C4-2B (cell line): ENCODE data around the gene KCNQ5.

Experiments used
- CTCF ChIP-seq: fragments of 450-650 bp; conservative IDR thresholded peaks from 2 replicates; pipeline ENCODE4 v1.5.1; 2017; ENCODE audit warnings: mild to moderate bottlenecking
- ZFX ChIP-seq: fragments of 450-650 bp; IDR thresholded peaks from 2 replicates; pipeline ENCODE4 v1.6.1; 2017

GRCh38 chr6:73240730-73241129 is 618.9 kb downstream of the KCNQ5 start:
- TF ChIP-seq CTCF: no peak
- TF ChIP-seq ZFX: no peak
